Fibroblast of lung (primary cell): Measurements from ENCODE around the gene RCBTB2. TPM values are rescaled to one million over a fixed set of nuclear protein-coding genes. Genes with fewer than 3 reads are reported as not detected.

Experiments
- DNase-seq, 2 donors: peaks; one replicate each; pipeline versions ENCODE4 v3.0.0 to v3.0.0-alpha.2; 2010; ENCODE audit warnings: low read depth in 2 of 2
- H2AFZ ChIP-seq: 2 replicates; pipeline ENCODE4 v1.5.1; 2012; ENCODE audit warnings: low read length, control low read depth, inconsistent platforms
- H3K27ac ChIP-seq: 2 replicates; pipeline ENCODE4 v1.5.1; 2011; ENCODE audit warnings: low read length, control low read depth; ENCODE audit not compliant: insufficient read depth
- H3K27me3 ChIP-seq: 2 replicates; pipeline ENCODE4 v1.5.1; 2011; ENCODE audit warnings: mild to moderate bottlenecking, low read length; ENCODE audit not compliant: control insufficient read depth, insufficient read depth
- H3K36me3 ChIP-seq: 2 replicates; pipeline ENCODE4 v1.5.1; 2011; ENCODE audit warnings: low read length; ENCODE audit not compliant: control insufficient read depth, insufficient read depth
- H3K4me1 ChIP-seq: 2 replicates; pipeline ENCODE4 v1.5.1; 2011; ENCODE audit warnings: low read length; ENCODE audit not compliant: control insufficient read depth, insufficient read depth; ENCODE audit errors: extremely low read depth
- H3K4me2 ChIP-seq: 2 replicates; pipeline ENCODE4 v1.5.1; 2011; ENCODE audit warnings: low read length, control low read depth; ENCODE audit not compliant: insufficient read depth; ENCODE audit errors: extremely low read depth
- H3K4me3 ChIP-seq, 4 experiments: fragments of 200-600 bp in 1 of 4; sonication (generic) in 1 of 4; replicated peaks in 1 of 4; 2 replicates each; pipeline ENCODE4 v1.5.1; 2011 to 2016; ENCODE audit warnings: low read length in 4 of 4, low read depth in 3 of 4, mild to moderate bottlenecking in 3 of 4, control low read depth in 2 of 4, inconsistent platforms in 1 of 4, mixed read lengths in 1 of 4; ENCODE audit not compliant: insufficient read depth in 1 of 4; ENCODE audit errors: control extremely low read depth in 1 of 4
- H3K79me2 ChIP-seq: 2 replicates; pipeline ENCODE4 v1.5.1; 2012; ENCODE audit warnings: mild to moderate bottlenecking, low read length, inconsistent platforms; ENCODE audit not compliant: control insufficient read depth, insufficient read depth
- H3K9ac ChIP-seq: 2 replicates; pipeline ENCODE4 v1.5.1; 2011; ENCODE audit warnings: mild to moderate bottlenecking, low read length, control low read depth; ENCODE audit not compliant: insufficient read depth
- H3K9me3 ChIP-seq: 2 replicates; pipeline ENCODE4 v1.5.1; 2012; ENCODE audit warnings: low read depth, low read length; ENCODE audit not compliant: control insufficient read depth, insufficient read depth
- H4K20me1 ChIP-seq: 2 replicates; pipeline ENCODE4 v1.5.1; 2011; ENCODE audit warnings: low read length; ENCODE audit not compliant: control insufficient read depth, insufficient read depth; ENCODE audit errors: extremely low read depth
- CTCF ChIP-seq, 2 donors: IDR thresholded peaks in 1 of 2; conservative IDR thresholded peaks in 1 of 2; 1 replicate in 1 of 2; 2 replicates in 1 of 2; pipeline ENCODE4 v1.5.1; 2011 to 2012; ENCODE audit warnings: low read length in 2 of 2, control low read depth in 1 of 2, inconsistent platforms in 1 of 2, low read depth in 1 of 2, mild to moderate bottlenecking in 1 of 2
- EZH2 ChIP-seq: IDR thresholded peaks from 2 replicates; pipeline ENCODE4 v1.5.1; 2012; ENCODE audit warnings: low read length, control low read depth, mild to moderate bottlenecking; ENCODE audit errors: missing control alignments
- polyA plus RNA-seq, 2 donors: library from polyadenylated mRNA; depleted of rRNA in 1 of 2; stranded (reverse) in 1 of 2; unstranded in 1 of 2; fragments of >200 nt; gene quantifications; 2 replicates each; pipeline ENCODE4 v1.2.1, GENCODE V29; 2011 to 2012; ENCODE audit warnings: missing spikeins in 1 of 2
- total RNA-seq: library from RNA; depleted of rRNA; stranded (reverse); fragments of >200 nt; gene quantifications from 2 replicates; pipeline ENCODE4 v1.2.1, GENCODE V29; 2014

The RCBTB2 gene
- total and polyA plus RNA-seq, 2 donors (not counting 1 experiment from before 2014, with no cell fraction given) = 8.4 to 9.6 TPM

- Histone ChIP-seq H3K9ac (no peak overlapping the region), H3K4me3 (no peak overlapping the region), H3K79me2 (no peaks in the 10 kb centered on the region), H3K27ac (no peak overlapping the region), H3K4me2 (no peak overlapping the region), H3K4me1 (no peaks in the 10 kb centered on the region), H4K20me1 (no peaks in the 10 kb centered on the region), H3K27me3 (no peaks in the 10 kb centered on the region), H3K9me3 (no peaks in the 10 kb centered on the region), H3K36me3 (no peaks in the 10 kb centered on the region), H2AFZ (no peak overlapping the region)
- no peak for DNase-seq
- TF ChIP-seq CTCF (conservative IDR thresholded peaks at IDR 0.05 in 1 of 2, IDR thresholded peaks at IDR 0.05 in 1 of 2; ENCODE audit: low read depth in 1 of 2, low read length in 2 of 2) = no peak
- TF ChIP-seq EZH2 = no peak
These were observed 42.6 kb downstream of the RCBTB2 start for GRCh38 chr13:48490241-48490640.

- H3K4me2 ChIP-seq = no peak overlapping the region
- no peak overlapping the region for H2AFZ ChIP-seq
- no peaks in the 10 kb centered on the region for H3K36me3 ChIP-seq
- no peak overlapping the region for H3K27ac ChIP-seq
- H3K79me2 ChIP-seq = no peaks in the 10 kb centered on the region
- DNase-seq = no peak
- H3K4me1 ChIP-seq = no peaks in the 10 kb centered on the region
- H3K9ac ChIP-seq = no peak overlapping the region
- no peaks in the 10 kb centered on the region for H3K9me3 ChIP-seq
- no peaks in the 10 kb centered on the region for H4K20me1 ChIP-seq
- H3K4me3 ChIP-seq = no peak overlapping the region
- TF ChIP-seq CTCF (conservative IDR thresholded peaks at IDR 0.05 in 1 of 2, IDR thresholded peaks at IDR 0.05 in 1 of 2; ENCODE audit: low read depth in 1 of 2, low read length in 2 of 2) (no peak), EZH2 (no peak)
- no peaks in the 10 kb centered on the region for H3K27me3 ChIP-seq
These were observed 43.2 kb downstream of the RCBTB2 start for GRCh38 chr13:48489666-48490065.

- Histone ChIP-seq H3K27me3 (no peaks in the 10 kb centered on the region), H4K20me1 (no peaks in the 10 kb centered on the region)
- no peak for TF ChIP-seq CTCF (conservative IDR thresholded peaks at IDR 0.05 in 1 of 2, IDR thresholded peaks at IDR 0.05 in 1 of 2; ENCODE audit: low read depth in 1 of 2, low read length in 2 of 2)
- no peak for TF ChIP-seq EZH2
These were observed 43.9 kb downstream of the RCBTB2 start for GRCh38 chr13:48488995-48489394.

More at GRCh38 chr13:48488995-48489394, 43.9 kb downstream of the RCBTB2 start:
- H3K4me3 ChIP-seq = no peak overlapping the region
- no peak overlapping the region for H3K4me2 ChIP-seq
- no peak overlapping the region for H2AFZ ChIP-seq
- H3K4me1 ChIP-seq = no peaks in the 10 kb centered on the region
- no peaks in the 10 kb centered on the region for H3K79me2 ChIP-seq
- H3K36me3 ChIP-seq = no peaks in the 10 kb centered on the region
- no peak overlapping the region for H3K27ac ChIP-seq
- H3K9ac ChIP-seq = no peak overlapping the region
- no peak for DNase-seq
- no peaks in the 10 kb centered on the region for H3K9me3 ChIP-seq
